ENCODE measurements around the gene PYCR2. TPM values are rescaled to one million over a fixed set of nuclear protein-coding genes. Genes with fewer than 3 reads are reported as not detected.

Gene PYCR2
- total and polyA plus RNA-seq, 8 donors: 52.7 to 68.7 (median 57.1) TPM

GRCh38 chr1:225903623-225904022 is 20.4 kb downstream of the PYCR2 start:
- TF ChIP-seq CTCF (IDR thresholded peaks at IDR 0.05): no peak
- H3K4me3 ChIP-seq: no peak overlapping the region
- H3K9me3 ChIP-seq: no peaks in the 10 kb centered on the region
- no peak overlapping the region for H3K27ac ChIP-seq
- ATAC-seq: no peak
- no peaks in the 10 kb centered on the region for H3K27me3 ChIP-seq
- no peaks in the 10 kb centered on the region for H3K4me1 ChIP-seq
- intact Hi-C loops (cut with DNase I): no loop called here
- DNase-seq: no peak
- no peaks in the 10 kb centered on the region for H3K36me3 ChIP-seq

- H3K4me3 ChIP-seq: no peak overlapping the region
- DNase-seq: no peak
- intact Hi-C loops (cut with DNase I): no loop called here
These were observed 24.8 kb downstream of the PYCR2 start for GRCh38 chr1:225899044-225899925.

GRCh38 chr1:225897595-225898514 is 26.2 kb downstream of the PYCR2 start:
- Histone ChIP-seq H3K9me3 (no peaks in the 10 kb centered on the region), H3K36me3 (no peaks in the 10 kb centered on the region), H3K27me3 (no peaks in the 10 kb centered on the region), H3K4me1 (peaks cover 0 to 14% of the 10 kb centered on the region in 2 donors), H3K27ac (peak overlapping the region in 1 of 2 donors; percentile 67), H3K4me3 (no peak overlapping the region)
- DNase-seq (no peak), ATAC-seq (peak; percentile 52)
- TF ChIP-seq CTCF (IDR thresholded peaks at IDR 0.05): no peak
- intact Hi-C loops (cut with DNase I): no loop called here

More at GRCh38 chr1:225899044-225899925, 24.8 kb downstream of the PYCR2 start:
- ATAC-seq: peak; percentile 29
- H3K27ac ChIP-seq: no peak overlapping the region
- no peaks in the 10 kb centered on the region for H3K27me3 ChIP-seq
- H3K4me1 ChIP-seq: peaks cover 0 to 14% of the 10 kb centered on the region in 2 donors
- no peak for TF ChIP-seq CTCF (IDR thresholded peaks at IDR 0.05)
- H3K9me3 ChIP-seq: no peaks in the 10 kb centered on the region
- H3K36me3 ChIP-seq: no peaks in the 10 kb centered on the region

- intact Hi-C loops (cut with DNase I): no loop called here
- no peak for TF ChIP-seq CTCF (IDR thresholded peaks at IDR 0.05)
- Histone ChIP-seq H3K4me1 (peaks cover 0 to 14% of the 10 kb centered on the region in 2 donors), H3K4me3 (no peak overlapping the region), H3K9me3 (no peaks in the 10 kb centered on the region), H3K36me3 (no peaks in the 10 kb centered on the region), H3K27me3 (no peaks in the 10 kb centered on the region), H3K27ac (peak overlapping the region; percentile 26 to 67)
- ATAC-seq (peak; percentile 95), DNase-seq (no peak)
These were observed 27.0 kb downstream of the PYCR2 start for GRCh38 chr1:225896937-225897549.

All from left lung (tissue), 10 donors.